GM19023 (cell line): Measurements from ENCODE around the gene HDAC10.
A peak's percentile ranks its signal among the peaks of the same experiment; 100 is the strongest.

Source experiments
- ATAC-seq: cut with Tn5 transposase; IDR thresholded peaks from one replicate; pipeline ENCODE4 v1.9.1; 2021; ENCODE audit warnings: mild to moderate bottlenecking, moderate library complexity; ENCODE audit not compliant: unreplicated experiment

HDAC10 gene

DNA sequence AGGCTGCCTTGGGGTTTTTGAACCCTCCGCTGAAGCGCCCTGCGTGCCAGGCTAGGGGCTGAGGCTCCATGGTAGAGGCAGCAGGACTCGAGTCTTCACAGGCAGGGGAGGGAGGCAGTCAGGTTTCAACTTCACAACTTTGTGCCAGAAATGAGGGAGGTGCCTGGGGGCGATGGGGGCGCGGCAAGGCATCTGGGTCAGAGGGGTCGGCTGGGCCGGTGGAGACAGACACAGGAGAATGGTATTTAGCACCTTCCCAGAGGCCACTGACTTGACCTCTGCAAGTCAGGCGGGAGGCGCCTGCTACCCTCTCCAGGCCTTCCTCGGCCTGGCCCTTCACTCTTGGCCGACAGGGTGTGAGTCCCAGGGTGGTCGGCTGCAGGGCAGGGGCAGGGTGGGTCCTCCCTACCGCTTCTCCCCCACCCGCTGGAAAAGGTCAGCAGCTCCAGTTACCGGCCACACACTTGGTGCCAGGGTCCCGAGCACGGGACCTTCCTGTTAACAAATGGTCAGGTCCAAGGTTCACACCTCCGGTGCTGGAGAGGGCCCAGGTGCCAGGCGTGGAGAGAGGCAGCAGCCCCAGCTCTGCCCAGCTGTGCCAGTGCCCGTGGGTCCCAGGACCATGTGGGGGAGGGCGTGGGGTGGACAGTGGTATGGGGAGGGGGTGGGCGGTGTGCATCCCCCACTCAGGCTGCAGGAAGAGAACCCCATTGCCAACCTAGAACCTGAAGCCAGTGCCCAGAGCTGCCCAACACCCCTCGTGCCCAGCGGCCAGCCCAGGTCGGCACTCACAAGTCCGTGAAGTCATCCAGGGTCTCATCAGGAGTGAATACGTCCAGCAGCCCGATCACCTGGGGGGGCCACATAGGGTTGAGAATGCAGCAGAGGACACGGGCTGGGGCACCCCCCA, 6.6 kb upstream of the HDAC10 start:
- no peak for ATAC-seq

DNA sequence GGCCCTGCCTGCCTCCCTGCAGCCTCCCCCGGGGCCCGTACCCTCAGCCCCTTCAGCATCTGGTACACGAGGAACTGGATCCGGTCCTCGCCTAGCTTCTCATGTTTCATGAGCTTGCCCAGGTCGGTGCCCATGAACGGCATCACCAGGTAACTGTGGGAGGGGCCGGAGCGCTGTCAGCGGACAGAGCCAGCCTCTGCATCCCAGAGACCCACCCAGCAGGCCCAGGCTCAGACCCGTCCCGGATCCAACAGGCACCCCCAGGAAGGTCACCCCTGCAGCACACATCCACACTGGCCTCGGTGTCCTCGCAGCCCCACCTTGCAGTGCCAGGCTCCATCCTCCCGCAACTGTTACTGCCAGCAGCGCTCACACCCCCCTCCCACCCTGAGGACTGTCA, 6.0 kb upstream of the HDAC10 start:
- ATAC-seq, result no peak

DNA sequence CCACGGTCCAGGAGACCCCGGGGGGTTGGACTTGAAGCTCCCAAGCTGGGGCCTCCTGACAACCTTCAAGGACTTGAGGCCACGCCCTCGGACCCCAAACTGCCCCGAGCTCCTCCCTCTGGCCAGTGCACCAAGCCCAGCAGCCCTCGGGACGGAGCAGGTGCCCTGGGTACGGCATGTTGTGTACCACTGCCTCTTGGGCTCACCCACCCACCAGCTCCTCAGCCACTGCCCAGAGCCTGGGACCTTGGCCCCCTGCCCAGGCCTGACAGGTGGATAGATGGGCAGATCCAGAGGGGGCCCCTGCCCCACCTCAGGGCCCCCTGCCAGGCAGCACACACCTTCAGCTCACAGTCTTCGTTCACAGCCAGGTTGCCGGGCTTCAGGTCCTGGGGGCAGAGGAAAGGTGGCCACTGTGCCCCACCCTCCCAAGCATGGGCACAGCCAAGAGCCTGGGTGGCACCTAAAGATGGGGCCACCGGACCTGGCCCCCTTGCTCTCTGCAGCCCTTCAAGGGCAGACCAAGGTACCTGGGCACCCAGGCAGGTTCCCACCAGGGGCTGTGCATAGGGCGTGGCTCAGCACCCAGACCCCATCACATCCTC, 5.3 kb upstream of the HDAC10 start:
- no peak for ATAC-seq

DNA sequence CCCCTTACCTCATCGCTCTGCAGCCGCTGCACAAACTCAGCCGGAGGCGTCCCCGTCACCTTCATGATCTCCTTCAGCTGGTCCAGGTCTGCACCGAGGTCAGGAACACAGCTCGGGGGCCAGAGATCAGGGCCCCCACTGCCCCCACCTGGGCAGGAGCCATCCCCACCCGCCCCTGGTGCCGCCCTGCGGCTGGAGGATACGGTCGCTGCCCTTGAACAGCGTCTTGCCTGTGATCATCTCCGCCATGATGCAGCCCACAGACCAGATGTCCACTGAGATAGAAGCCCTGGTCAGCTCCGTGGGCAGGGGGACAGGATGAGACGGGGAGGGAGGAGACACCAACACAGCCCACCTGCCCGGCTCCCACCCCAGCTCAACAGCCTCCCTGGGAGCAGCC, 4.5 kb upstream of the HDAC10 start:
- ATAC-seq, result no peak

DNA sequence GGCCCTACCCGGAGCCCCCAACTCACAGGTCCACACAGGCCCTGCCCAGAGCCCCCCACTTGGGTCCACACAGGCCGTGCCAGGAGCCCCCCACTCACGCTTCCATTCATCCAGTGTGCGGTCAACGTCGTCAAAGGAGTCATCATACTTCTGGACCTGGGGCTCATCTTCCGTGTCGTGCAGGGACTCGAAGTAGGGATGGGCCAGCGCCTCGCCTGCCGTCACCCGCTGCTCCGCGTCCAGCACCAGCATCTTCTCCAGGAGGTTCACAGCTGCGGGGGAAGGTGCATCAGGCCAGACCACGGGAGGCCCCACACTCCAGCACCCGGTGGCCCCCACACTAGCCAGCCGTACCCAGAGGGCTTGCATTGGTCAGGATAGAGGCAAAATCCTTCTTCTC, 4.0 kb upstream of the HDAC10 start:
- no peak for ATAC-seq

GRCh38 chr22:50253941-50254340, 2.9 kb upstream of the HDAC10 start:
- no peak for ATAC-seq

DNA sequence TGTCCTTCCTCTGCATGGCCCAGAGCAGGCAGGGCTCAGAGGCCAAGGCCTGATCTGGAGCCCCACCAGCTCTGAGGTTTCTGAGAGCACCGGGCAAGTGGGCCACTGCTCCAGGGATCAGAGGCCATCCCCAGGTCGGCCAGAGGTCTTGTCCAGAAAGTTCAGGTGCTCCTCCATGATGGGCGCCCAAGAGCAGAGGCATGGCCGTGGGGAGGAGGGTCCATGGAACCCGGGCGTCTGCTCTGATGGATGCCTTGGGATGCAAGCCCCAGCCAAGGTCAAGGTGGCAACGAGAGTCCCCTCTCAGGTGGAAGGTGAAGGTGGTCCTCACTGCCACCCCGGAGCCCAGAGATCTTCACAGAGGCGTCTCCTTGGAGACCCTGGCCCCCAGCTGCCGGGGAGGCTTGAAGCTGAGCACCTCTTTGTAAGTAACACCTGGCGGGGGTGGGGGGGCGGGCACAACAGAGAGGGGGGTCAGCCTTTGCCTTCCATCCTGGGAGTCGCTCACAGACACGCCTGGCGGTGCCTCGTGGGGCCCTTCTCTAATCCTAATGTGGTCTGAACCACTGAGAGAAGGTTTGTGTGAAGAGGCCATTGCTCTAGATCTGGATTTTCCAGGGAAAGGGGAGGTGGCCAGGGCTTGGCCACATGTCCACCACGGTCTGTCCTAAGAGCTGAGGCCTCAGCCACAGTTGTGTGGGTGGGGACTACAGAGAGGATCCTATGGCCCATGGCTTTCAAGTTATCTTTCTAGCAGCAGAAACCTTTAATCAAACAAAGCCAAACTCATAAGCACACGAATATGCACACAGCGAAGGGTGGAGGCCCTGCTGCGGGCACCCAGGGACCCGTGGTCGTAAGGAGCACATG, 2.2 kb upstream of the HDAC10 start:
- ATAC-seq, result no peak

DNA sequence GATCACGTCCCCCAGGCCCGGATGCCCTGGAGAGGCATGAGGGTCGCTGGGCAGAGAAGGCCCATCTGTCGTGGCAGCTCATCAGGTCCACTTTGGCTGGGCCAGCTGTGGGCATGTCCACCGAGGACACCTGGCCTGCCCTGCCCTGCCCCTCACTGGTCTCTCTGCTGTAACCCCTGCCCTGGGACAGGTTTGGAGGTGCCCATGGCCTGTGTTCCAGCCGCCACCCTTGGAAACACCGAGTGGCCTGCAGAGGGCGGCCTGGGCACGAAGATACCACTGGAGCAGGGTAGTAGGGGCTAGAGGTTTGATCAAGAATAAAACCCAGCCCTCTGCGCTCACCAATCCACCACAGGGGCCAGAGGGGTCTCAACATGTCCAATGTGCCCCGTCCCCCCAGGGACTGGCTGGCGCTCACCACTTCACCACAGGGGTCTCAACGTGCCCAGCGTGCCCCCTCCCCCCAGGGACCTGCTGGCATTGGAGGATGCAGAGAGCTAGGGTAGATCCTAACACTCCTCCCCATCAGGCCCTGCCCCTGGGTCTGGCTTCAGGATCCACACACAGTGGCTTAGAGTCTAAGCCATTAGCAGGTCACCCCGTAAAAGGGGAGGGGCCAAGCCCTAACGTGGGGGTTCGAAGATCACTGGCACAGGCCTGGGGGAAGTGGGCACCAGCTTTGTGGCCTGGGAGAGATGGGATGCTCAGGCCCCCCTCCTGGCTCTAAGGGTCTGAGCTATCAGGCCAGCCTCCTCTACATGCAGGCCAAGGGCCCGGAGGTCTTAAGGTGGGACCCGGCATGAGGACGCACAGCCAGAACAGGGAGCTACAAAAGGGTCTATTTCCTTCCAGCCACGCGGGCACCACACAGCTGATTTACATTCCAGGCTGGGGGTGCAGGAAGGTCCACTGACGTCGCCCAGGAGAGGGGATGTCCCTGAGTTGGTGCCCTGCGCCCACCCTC, 1.3 kb upstream of the HDAC10 start:
- ATAC-seq, result no peak

DNA sequence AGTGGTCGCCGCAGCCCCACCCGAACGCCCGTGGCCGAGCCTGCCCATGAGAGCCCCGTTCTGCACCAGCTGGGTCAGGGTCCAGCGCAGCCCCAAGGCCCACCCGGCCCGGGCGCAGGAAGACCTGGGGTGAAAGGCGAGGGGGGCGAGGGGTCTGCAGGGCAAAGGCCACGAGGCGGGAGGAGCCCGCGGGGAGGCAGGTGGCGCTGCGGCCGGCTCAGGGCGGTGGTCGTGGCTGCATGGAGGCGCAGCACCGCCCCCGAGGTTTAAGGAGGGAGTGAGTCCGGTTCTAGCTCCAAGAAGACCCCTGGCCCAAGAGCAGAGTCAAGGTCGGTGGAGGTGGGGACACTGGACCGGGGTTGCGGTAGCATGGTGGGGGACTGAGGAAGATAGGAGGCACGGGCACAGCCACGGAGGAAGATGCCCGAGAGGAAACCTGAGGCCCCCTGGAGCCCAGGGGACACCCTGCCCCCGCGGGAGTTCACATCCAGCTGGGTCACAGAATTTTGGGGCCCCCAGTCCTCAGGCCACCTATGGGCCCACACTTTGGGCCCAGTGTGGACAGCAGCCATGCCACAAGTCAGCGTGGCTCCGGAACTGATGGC, 514 bp upstream of the HDAC10 start:
- ATAC-seq, result no peak

DNA sequence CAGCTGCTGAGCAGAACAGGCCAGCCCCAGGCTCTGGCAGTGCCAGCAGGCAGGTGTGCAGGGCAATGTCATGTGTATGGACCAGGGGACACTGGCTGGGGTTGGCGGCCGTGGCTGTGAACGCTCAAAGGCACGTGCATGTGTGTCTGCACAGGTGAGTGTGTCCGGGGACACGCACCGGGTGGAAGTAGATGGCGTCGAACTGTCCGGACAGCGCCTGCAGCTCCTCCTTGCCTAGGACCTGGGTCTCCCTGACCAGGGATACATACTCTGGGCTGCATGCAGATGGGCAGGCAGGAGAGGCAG, 863 bp downstream of the HDAC10 start:
- no peak for ATAC-seq

DNA sequence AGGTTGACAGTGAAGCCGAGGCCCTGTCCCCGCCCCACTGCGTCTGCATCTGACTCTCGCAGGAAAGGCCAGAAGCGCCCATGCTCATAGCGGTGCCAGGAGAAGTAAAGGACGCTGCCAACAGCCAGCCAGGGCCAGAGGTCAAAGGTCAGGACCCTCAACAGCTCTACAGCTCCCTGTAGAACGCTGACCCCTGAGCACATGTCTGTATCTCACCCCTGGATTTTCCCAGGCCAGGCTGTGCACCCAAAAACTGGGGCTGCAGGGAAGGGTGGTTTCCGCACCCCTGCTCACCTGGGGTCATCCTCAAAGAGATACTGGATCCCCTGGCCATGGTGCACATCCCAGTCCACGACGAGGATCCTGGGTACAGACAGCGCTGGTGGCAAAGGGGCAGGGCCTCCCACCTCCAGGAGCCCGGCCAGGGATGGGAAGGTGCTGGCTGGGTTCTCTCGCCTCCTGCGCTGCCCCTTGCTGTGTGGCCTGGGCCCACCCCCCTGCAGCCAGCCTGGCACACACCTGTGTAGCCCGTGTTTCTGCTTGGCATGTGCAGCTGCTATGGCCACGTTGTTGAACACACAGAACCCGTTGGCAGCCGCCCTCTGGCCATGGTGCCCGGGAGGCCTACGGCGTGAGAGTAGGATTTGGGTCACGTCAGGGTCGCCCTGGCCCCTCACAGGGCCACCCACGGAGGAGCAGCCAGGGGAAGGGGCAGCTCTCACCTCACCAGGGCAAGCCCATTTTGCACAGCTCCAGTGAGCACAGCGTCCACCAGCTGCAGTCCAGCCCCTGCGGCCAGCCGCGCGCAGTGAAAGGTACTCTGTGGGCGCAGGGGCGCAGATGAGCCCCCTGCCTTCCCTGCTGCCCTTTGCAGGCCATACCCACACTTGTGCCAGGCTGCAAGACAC, 1.5 kb downstream of the HDAC10 start:
- ATAC-seq, result no peak

DNA sequence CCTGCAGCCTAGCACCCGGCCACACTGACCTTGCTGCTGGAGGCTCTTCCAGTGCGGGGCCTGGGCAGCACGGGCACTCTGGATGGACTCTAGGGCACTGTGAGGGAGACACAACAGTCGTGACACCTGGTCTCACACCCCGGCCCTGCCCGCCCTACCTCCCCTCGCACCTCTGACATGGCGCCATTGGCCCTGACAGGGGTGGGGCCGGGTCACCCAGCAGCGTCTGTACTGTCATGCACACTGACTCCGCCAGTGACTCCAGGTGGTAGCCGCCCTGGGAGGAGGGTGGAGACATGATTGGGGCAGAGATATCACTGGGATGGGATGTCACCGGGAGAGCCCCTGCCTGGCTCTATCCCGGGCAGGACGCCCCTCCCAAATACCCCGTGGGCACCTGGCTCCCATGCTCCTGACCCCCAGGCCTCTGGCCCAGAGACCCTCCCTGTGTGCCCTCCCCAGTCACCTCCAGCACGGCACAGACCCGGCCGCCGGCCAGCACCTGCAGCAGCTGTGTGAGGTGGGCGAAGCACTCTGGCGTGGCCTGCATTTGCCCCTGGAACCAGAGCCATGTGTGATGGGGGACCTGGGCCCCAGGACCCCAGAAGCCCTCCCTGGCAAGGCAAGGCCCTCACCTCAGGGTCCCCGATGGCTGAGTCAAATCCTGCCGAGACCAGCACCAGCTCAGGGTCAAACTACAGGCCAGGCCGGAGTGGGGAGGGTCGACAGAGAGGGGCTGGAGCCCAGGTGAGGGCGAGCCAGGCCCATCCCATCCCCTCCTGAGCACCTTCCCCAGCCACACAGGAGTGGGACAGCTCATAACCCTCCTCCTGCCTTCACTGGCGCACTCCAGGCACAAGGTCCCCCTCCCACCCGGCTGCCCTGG, 2.6 kb downstream of the HDAC10 start:
- no peak for ATAC-seq

DNA sequence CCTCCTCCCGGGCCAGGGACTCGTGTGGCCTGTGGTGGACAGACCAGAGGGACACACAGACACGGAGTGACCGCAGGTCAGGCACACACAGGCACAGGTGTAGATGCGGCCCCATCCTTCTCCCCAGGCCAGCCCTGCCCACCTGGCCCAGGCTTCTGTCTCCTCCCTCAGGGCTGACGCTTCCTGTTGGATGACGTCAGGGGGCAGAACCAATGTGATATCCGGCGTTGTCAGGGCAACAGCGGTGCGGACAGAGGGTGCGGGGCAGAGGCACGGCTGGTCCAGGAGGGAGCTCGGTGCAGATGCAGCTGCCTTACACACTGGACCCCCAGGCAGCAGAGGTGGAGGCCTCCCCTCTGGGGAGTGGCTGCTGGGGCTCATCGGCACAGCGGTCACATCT, 3.3 kb downstream of the HDAC10 start:
- no peak for ATAC-seq

DNA sequence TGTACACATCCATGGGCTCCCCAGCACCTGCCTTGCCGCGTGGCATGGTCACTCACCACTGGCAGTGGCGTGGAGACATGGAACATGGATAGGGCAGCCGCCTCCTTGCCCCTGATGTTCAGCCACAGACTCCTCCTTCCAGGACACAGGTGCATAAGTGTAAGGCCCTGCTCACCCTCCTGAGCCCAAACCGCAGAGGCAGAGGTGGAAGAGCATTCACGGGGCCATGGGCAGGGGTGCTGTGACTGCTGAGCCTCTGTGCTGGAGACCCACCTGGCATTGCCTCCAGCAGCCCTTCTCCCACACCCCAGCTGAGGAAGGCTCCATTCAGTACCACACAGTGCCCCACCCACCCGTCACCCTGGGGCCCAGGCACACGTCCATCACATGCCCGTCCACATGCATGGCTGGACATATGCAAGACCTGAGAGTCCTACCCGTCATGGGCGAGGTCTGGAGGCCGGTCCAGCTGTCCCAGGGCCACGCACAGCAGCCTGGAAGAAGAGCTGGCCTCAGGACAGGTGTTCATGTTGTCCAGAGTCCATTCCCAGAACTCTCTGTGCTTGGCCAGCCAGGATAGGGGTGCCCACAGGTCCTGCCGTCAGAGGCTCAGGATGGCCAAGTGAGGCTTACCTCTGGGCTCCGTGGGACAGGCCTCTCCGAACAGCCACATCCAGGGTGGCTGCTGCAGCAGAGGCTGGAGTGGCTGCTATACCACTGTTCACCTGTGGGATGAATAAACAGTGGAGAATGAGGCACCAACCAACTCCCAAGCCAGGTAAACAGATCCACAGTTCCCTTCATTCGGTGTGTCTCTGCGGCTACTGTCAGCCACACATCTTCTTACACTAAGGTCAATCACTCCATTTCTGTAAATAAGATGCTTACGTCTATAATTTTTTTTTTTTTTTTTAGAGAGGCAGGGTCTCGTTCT, 4.6 kb downstream of the HDAC10 start:
- ATAC-seq, result no peak

- peak; percentile 8 for ATAC-seq
These were observed 5.6 kb downstream of the HDAC10 start for GRCh38 chr22:50245214-50246072.
